MM.1S (cell line): ENCODE measurements around the gene GLRA3.

Experiments
- CTCF ChIP-seq: fragments of 300-600 bp; sonication (generic); IDR thresholded peaks from 2 replicates; pipeline ENCODE4 v1.5.1; 2016; ENCODE audit warnings: antibody characterized with exemption, low read length, mixed read lengths
- EZH2 ChIP-seq: fragments of 300-600 bp; sonication (generic); optimal IDR thresholded peaks from 2 replicates; pipeline ENCODE3; 2017; ENCODE audit warnings: low read depth, mild to moderate bottlenecking, antibody characterized with exemption, low read length, mixed read lengths

GRCh38 chr4:174674305-174674840 lies 154.7 kb downstream of the GLRA3 start:
- TF ChIP-seq CTCF = no peak
- no peak for TF ChIP-seq EZH2
